ENCODE measurements around the gene FMO2. TPM values are rescaled to one million over a fixed set of nuclear protein-coding genes. Genes with fewer than 3 reads are reported as not detected.

FMO2 gene
- total RNA-seq, 1 experiment from 2014 or later = not detected

DNA sequence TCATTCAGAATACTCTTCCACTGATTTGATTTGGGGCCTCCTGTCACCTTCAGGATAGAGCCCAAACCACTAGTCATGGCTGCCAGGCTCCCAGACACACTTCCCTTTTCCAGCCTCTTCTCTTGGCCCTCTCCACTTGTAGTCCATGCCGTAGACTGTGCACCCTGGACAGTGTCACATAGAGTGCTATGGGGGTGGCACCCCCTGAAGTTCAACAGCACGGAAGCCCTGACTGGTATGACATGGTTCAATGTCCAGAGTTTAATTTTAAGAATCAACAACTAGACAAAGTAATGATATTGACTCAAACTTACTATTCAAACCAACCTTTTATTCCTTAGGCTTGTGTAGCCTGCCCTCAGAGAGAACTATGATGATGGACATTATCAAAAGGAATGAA, 22.3 kb downstream of the FMO2 start:
- H3K36me3 Mint-ChIP-seq (ENCODE audit: insufficient read depth, unreplicated experiment) = no peaks in the 10 kb centered on the region
- no peak overlapping the region for H3K27ac Mint-ChIP-seq (ENCODE audit: unreplicated experiment)
- BruUV-seq (replicated peaks) = no TSS peak
- H3K27me3 Mint-ChIP-seq (ENCODE audit: unreplicated experiment) = peaks cover 40% of the 10 kb centered on the region
- H3K9me3 Mint-ChIP-seq (ENCODE audit: low read depth, unreplicated experiment) = no peaks in the 10 kb centered on the region
- no peak overlapping the region for H3K4me3 Mint-ChIP-seq (ENCODE audit: low read depth, unreplicated experiment)
- TF ChIP-seq, protein P1, sequence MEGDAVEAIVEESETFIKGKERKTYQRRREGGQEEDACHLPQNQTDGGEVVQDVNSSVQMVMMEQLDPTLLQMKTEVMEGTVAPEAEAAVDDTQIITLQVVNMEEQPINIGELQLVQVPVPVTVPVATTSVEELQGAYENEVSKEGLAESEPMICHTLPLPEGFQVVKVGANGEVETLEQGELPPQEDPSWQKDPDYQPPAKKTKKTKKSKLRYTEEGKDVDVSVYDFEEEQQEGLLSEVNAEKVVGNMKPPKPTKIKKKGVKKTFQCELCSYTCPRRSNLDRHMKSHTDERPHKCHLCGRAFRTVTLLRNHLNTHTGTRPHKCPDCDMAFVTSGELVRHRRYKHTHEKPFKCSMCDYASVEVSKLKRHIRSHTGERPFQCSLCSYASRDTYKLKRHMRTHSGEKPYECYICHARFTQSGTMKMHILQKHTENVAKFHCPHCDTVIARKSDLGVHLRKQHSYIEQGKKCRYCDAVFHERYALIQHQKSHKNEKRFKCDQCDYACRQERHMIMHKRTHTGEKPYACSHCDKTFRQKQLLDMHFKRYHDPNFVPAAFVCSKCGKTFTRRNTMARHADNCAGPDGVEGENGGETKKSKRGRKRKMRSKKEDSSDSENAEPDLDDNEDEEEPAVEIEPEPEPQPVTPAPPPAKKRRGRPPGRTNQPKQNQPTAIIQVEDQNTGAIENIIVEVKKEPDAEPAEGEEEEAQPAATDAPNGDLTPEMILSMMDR (IDR thresholded peaks at IDR 0.05; ENCODE audit: unreplicated experiment) = no peak
- intact Hi-C loops (cut with micrococcal nuclease; ENCODE audit: unreplicated experiment) = no loop called here
- CTCF ChIA-PET = no interaction called here
- no peaks in the 10 kb centered on the region for H3K4me1 Mint-ChIP-seq (ENCODE audit: low read depth, unreplicated experiment)
- no peak for DNase-seq

GRCh38 chr1:171210355-171210754, 25.3 kb downstream of the FMO2 start:
- no peaks in the 10 kb centered on the region for H3K4me1 Mint-ChIP-seq (ENCODE audit: low read depth, unreplicated experiment)
- DNase-seq = no peak
- no peak overlapping the region for H3K4me3 Mint-ChIP-seq (ENCODE audit: low read depth, unreplicated experiment)
- H3K9me3 Mint-ChIP-seq (ENCODE audit: low read depth, unreplicated experiment) = no peaks in the 10 kb centered on the region
- H3K36me3 Mint-ChIP-seq (ENCODE audit: insufficient read depth, unreplicated experiment) = no peaks in the 10 kb centered on the region
- no TSS peak for BruUV-seq (replicated peaks)
- H3K27ac Mint-ChIP-seq (ENCODE audit: unreplicated experiment) = no peak overlapping the region
- TF ChIP-seq, protein P1 (IDR thresholded peaks at IDR 0.05; ENCODE audit: unreplicated experiment) = no peak
- intact Hi-C loops (cut with micrococcal nuclease; ENCODE audit: unreplicated experiment) = no loop called here
- H3K27me3 Mint-ChIP-seq (ENCODE audit: unreplicated experiment) = peaks cover 27% of the 10 kb centered on the region
- CTCF ChIA-PET = no interaction called here

- TF ChIP-seq, protein P1 (IDR thresholded peaks at IDR 0.05; ENCODE audit: unreplicated experiment) = no peak
- Mint-ChIP-seq H3K27me3 (ENCODE audit: unreplicated experiment) (peaks cover 3% of the 10 kb centered on the region), H3K4me1 (ENCODE audit: low read depth, unreplicated experiment) (no peaks in the 10 kb centered on the region), H3K9me3 (ENCODE audit: low read depth, unreplicated experiment) (no peaks in the 10 kb centered on the region), H3K36me3 (ENCODE audit: insufficient read depth, unreplicated experiment) (no peaks in the 10 kb centered on the region), H3K4me3 (ENCODE audit: low read depth, unreplicated experiment) (no peak overlapping the region), H3K27ac (ENCODE audit: unreplicated experiment) (no peak overlapping the region)
- no TSS peak for BruUV-seq (replicated peaks)
- DNase-seq = no peak
- intact Hi-C loops (cut with micrococcal nuclease; ENCODE audit: unreplicated experiment) = no loop called here
- CTCF ChIA-PET = no interaction called here
Measured at GRCh38 chr1:171212607-171213351, 27.7 kb downstream of the FMO2 start.

- no peaks in the 10 kb centered on the region for H3K9me3 Mint-ChIP-seq (ENCODE audit: low read depth, unreplicated experiment)
- H3K27me3 Mint-ChIP-seq (ENCODE audit: unreplicated experiment) = no peaks in the 10 kb centered on the region
- CTCF ChIA-PET = no interaction called here
- BruUV-seq (replicated peaks) = no TSS peak
- H3K27ac Mint-ChIP-seq (ENCODE audit: unreplicated experiment) = no peak overlapping the region
- H3K4me1 Mint-ChIP-seq (ENCODE audit: low read depth, unreplicated experiment) = peaks cover 1% of the 10 kb centered on the region
- no peaks in the 10 kb centered on the region for H3K36me3 Mint-ChIP-seq (ENCODE audit: insufficient read depth, unreplicated experiment)
- TF ChIP-seq, protein P1 (IDR thresholded peaks at IDR 0.05; ENCODE audit: unreplicated experiment) = no peak
- DNase-seq = no peak
- no peak overlapping the region for H3K4me3 Mint-ChIP-seq (ENCODE audit: low read depth, unreplicated experiment)
- intact Hi-C loops (cut with micrococcal nuclease; ENCODE audit: unreplicated experiment) = no loop called here
Measured at GRCh38 chr1:171213559-171214454, 28.7 kb downstream of the FMO2 start.
